CD4-positive, alpha-beta T cell treated with Interleukin-6 at 100 ng/mL for 8 hours (primary cell): ENCODE data around the gene FUT2.
"Not testable (repeated sequence)": the region's sequence is repeated elsewhere in the genome, so short reads cannot be mapped to it uniquely, and the experiment has no call there.

Experiments used
- DNase-seq: peaks from one replicate; pipeline ENCODE4 v3.0.0-alpha.2; 2020; ENCODE audit warnings: mixed read lengths, low spot score

Gene FUT2

DNA sequence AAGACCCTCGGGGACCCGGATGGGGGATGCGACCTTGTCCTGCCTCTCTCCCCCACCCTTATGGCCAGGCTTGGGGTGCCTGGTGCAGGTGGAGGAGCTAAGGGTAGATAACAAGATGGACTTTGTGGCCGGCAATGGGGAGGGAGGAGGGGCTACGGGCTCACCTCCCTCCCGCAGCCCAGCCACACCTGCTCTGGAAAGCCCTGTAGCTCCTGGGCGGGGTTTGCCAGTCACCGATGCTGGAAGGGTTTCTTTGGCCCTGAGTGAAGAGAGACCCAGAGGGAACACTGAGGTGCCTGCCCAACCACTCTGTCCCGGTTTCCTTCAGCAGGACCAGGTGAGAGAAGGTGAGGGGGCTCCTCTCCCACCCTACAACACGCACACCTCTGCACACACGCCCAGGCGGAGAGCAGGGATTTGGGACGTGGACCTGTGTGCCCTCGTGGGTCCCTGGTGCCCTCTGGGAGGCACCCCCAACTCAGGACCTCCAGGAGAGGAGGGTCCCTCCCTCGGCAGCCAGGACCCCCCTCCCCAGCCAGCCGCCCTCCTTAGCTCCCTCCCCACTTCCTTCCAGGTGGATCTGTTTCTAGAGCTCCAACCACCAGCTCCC is at the start of gene FUT2:
Gene FUT2, plus strand, starts transcription at position 229 of the 610 bp plus-strand sequence. CDS start 6,986 bp downstream, outside the sequence.
- DNase-seq, result no peak

DNA sequence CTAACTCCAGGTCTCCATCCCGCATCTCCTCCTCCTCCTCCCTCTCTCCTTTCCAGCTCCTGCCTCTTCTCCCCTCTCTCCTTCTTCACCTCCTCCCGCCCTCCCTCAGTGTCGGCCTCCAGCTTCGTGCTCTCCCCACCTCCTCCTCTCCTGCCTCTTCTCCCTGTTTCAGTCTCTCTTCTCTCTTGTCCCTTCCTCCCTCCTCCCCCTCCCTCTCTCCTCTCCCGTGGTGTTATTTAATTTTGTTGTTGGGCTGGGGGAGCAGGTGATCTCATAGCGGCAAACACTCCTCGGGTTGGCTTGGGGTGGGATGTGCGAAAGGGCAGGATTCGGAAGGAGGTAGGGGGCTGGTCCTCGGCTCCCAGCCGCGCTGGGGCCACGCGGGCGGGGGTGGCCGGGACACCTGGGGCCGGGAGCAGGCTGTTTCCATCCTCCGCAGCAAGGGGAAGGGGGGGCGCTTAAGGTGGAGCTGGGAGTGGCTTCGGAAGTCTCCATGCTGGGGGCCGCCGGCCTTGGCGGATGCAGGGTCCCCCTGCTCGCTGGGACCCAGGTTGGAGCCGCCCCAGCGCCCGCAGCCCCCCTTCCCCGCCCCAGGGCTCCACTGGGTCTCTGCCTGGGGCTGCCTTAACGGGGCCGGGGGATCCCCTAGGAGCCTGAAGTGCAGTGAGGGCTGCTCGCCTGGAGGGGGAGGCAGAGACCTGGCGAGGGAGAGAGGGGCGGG is 49.6 kb upstream of the FUT2 start, which contains the start of gene CA11:
Gene CA11, minus strand, starts transcription at position 187 of the 721 bp plus-strand sequence. CDS start 555 bp downstream, outside the sequence.
- peak; percentile 93 for DNase-seq

GRCh38 chr19:48646722-48647216 is 49.0 kb upstream of the FUT2 start:
- no peak for DNase-seq

- no peak for DNase-seq
These were observed 47.6 kb upstream of the FUT2 start for GRCh38 chr19:48648134-48648533.

- no peak for DNase-seq
These were observed 44.6 kb upstream of the FUT2 start for GRCh38 chr19:48650974-48651682.

GRCh38 chr19:48651683-48652048 is 44.1 kb upstream of the FUT2 start:
- no peak for DNase-seq

DNA sequence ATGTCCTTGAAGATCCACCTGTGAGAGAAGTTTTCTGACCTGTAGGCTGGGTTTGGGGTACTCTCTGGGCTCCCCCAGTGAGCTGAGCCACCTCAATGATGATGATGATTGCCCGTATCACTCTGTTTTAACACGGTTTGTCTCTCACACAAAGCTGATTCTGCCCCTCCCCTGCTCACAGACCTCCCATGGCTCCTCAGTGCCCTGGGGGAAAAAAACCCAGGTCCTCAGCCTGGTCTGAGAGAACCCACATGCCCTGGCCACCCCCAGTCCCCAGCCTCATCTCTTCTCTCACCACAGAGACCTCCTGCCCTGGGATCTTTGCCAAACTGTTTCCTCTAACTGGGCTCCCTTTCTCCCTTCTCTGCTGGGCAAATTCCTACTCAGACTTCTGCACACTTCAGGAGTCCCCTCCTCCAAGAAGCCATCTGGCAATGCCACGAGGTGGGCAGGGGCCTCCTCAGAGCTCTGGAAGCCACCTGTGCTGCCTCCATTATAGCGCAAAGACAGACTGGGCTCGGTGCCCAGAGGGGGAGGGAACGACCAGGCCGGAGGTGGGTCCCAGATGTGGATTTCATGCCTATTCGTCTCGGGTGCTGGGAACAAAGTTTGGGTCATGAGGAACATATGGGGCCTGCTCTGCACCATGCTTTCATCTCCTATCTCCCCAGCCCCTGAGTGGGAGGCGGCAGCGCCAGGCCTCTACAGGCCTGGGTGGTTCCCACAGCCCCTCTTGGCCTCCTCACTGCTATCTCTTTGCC is 41.3 kb upstream of the FUT2 start:
- DNase-seq, result no peak

DNA sequence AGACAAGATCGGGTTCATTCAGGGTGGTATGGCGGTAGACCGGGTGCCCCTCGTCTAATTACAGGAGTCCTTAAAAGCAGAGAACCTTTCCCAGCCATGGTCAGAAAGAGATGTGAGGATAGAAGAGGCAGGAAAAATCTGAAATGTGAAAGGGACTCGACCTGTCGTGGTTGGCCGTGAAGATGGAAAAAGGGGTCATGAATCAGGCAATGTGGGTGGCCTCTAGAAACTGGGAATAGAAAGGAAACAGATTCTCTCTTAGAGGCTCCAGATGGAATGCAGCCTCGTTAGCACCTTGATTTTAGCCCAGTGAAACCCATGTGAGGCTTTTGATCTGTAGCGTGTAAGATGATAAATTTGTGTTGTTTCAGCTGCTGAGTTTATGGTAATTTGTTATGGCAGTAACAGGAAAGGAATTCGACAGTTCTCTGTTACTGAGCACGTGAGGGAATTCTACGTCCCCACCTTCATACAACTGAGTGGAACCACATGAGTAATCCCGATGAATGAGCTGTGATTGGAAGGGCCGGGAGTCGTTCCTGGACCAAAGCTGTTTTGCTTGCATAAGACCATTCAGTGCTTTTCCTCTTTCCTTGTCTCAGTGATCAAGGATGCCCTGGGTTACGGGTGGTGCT is 38.8 kb upstream of the FUT2 start:
- no peak for DNase-seq

DNA sequence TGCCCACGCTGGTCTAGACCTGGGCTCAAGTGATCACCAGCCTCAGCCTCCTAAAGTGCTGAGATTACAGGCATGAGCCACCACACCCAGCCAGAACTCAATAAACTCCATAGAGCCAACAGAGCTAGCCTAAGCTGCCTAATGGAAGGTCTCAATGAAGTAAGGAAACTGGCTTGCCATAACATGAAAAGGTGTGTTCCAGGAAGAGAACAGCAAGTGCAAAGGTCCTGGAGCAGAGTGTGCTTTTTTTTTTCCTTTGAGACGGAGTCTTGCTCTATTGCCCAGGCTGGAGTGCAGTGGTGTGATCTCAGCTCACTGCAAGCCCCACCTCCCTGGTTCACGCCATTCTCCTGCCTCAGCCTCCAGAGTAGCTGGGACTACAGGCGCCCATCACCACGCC is 37.9 kb upstream of the FUT2 start:
- DNase-seq, result not testable (repeated sequence)

- DNase-seq, result no peak
These were observed 37.3 kb upstream of the FUT2 start for GRCh38 chr19:48658483-48658882.

DNA sequence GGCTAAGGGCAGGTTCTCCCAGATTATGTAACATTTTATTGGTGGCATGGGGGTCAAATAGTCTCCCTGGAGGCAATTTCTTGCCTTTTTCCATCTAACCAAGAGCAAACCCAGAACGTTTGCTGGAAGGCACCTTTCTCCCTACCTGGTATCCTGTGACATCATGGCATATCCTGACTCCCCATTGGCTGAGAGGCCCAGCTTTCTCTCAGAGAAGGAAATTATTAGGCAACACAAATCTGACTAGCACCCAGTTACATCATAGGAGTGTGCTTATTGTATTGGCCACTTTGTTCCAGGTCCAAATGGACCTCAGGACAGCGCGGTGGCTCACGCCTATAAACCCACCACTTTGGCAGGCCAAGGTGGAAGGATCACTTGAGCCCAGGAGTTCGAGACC is 36.0 kb upstream of the FUT2 start:
- DNase-seq, result no peak

GRCh38 chr19:48660852-48661710 is 34.7 kb upstream of the FUT2 start:
- peak; percentile 82 for DNase-seq

- DNase-seq, result no peak
These were observed 34.1 kb upstream of the FUT2 start for GRCh38 chr19:48661711-48662090.

- DNase-seq, result no peak
These were observed 32.1 kb upstream of the FUT2 start for GRCh38 chr19:48663667-48664066.

DNA sequence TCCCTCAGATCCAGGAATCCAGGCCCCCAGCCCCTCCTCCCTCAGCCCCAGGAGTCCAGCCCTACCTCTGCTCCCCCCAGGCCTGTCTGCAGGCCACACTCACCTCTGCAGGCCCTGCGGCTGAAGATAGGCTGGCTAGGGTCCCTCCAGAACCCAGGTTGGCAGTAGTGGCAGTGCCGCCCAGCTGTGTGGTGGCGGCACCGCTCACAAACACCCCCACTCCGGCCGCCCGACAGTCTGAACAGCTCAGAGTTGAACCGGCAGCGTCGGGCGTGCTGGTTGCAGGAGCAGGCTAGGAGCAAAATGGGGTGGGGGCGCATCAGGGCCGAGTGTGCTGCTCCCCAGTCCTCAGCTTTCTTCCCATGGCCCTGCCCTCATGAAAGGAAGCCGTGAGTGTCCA is 31.3 kb upstream of the FUT2 start:
- no peak for DNase-seq

DNA sequence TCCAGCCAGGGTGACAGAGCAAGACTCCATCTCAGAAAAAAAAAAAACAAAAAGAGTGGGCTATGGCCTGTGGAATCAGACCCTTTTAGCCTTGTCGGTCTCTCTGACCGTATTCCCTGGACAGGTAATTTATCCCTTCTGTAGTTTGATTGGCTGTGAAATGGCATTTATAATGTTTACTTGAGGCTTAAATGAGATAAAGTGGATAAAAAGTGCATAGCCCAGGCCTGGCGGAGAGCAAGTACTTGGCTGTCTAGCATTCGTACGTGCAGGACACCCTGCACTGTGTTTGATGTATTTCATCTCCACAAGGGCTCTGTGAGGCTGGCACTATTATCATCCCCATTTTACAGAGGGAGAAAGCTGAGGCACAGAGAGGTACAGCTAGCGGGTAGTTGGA is 30.0 kb upstream of the FUT2 start:
- DNase-seq, result no peak

DNA sequence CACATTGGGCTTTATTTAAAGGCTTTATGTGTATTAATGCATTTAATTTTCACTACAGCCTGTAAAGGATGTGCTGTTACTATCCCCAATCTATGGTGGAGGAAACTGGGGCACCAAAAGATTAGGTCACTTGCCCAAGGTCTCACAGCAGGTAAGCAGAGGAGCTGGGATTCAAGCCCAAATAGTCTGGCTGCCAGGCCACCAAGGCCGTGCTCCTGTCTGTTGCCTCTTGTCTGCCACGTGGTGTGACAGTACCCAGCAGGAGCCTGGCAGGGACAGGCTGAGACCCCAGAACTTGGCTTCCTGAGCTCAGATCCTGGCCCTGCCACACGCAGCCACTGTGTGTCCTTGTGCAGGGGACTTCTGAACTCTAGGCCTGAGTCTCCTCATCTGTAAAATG is 27.4 kb upstream of the FUT2 start:
- no peak for DNase-seq

GRCh38 chr19:48668761-48669160 is 27.0 kb upstream of the FUT2 start:
- DNase-seq, result no peak

DNA sequence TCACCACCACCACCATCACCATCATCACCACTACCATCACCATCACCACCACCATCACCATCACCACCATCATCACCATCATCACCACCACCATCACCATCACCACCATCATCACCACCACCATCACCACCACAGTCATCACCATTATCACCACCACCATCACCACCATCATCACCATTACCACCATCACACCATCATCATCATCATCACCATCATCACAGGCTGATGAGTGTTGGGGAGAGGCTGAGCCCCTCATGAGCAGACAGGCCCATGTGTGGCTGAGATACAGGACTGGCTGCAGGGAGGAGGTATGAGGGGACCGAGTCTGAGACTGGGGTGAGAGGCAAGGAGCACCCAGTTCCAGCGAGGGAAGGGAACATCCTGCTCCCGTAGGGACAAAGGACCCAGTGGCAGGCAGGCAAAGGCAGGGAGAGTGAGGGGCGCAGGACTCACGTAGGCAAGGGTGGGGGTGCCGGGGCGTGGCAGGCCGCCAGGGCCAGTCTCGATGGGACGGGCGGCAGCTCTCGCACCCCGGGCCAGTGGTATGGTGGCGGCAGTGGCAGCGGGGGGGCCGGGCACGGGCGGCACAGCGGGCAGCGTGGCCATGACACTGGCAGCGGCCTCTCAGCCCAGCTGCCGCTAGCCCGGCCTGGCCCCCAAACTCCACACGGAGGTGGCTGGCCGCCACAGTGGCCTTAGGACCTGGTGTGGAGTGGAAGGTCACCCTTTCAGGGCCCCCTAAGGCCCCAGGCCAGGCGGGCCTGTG is 25.7 kb upstream of the FUT2 start:
- DNase-seq, result no peak
